K562 (cell line): Measurements from ENCODE around the gene MRM3. TPM values are rescaled to one million over a fixed set of nuclear protein-coding genes. Genes with fewer than 3 reads are reported as not detected.

ENCODE experiments used
- ATAC-seq: fragments of 200-7000 bp; cut with Tn5 transposase; 3 replicates; pipeline ENCODE4 v1.9.1; 2020; ENCODE audit warnings: moderate library complexity
- BruUV-seq: library from RNA; stranded (reverse); fragments of 400-500 nt; replicated peaks from 2 replicates; lab custom pipeline; 2021; lab: Mats Ljungman, UMichigan
- CTCF ChIA-PET: fragments of 300-600 bp; formaldehyde crosslinking; extraction: SDS; loops from one replicate; lab custom pipeline; 2021; ENCODE audit warnings: low intra/inter-chr PET ratio; lab: Yijun Ruan, JAX
- POLR2A ChIA-PET: fragments of 300-600, 350-650 bp; sonication (Branson Sonifier 250); formaldehyde crosslinking; extraction: SDS; loops from one replicate; lab custom pipeline; 2021; ENCODE audit warnings: antibody characterized with exemption, inconsistent platforms; lab: Yijun Ruan, JAX
- DNase-seq, 4 experiments: peaks; one replicate each; pipeline versions ENCODE4 v3.0.0 to v3.0.0-alpha.2; 2011 to 2018; ENCODE audit warnings: low spot score in 3 of 4, mixed read lengths in 3 of 4; ENCODE audit errors: extremely low read depth in 1 of 4
- FAIRE-seq: peaks from 2 replicates; lab custom pipeline; 2011; peaks lifted over from hg19 to GRCh38; lab: Jason Lieb, UNC
- H2AFZ ChIP-seq: 2 replicates; pipeline ENCODE4 v1.6.0; 2011; ENCODE audit warnings: low read depth, low read length, control low read depth, inconsistent platforms
- H3K27ac ChIP-seq: fragments of 200-600 bp; 3 replicates; pipeline ENCODE4 v1.8.0; 2011; ENCODE audit warnings: low read depth, mild to moderate bottlenecking, control low read depth, inconsistent platforms, low read length, moderate library complexity, mixed read lengths; ENCODE audit errors: extremely low read depth
- H3K27me3 ChIP-seq, 2 experiments: fragments of 300-600 bp in 1 of 2; 2 replicates in 1 of 2; 3 replicates in 1 of 2; pipeline versions ENCODE4 v1.6.0 to v1.8.0; 2011; ENCODE audit warnings: inconsistent platforms in 2 of 2, low read length in 2 of 2, mild to moderate bottlenecking in 1 of 2, mixed read lengths in 1 of 2, moderate library complexity in 1 of 2; ENCODE audit not compliant: control insufficient read depth in 2 of 2, insufficient read depth in 2 of 2
- H3K36me3 ChIP-seq: fragments of 300-600 bp; 3 replicates; pipeline ENCODE4 v1.8.0; 2011; ENCODE audit warnings: mild to moderate bottlenecking, low read length, inconsistent platforms; ENCODE audit not compliant: control insufficient read depth, insufficient read depth
- H3K4me1 ChIP-seq, 2 experiments: fragments of 200-600 bp in 1 of 2; replicated peaks in 1 of 2; 2 replicates in 1 of 2; 3 replicates in 1 of 2; pipeline versions ENCODE4 v1.5.1 to v1.8.0; 2011; ENCODE audit warnings: inconsistent platforms in 2 of 2, low read length in 2 of 2, mild to moderate bottlenecking in 1 of 2, mixed read lengths in 1 of 2, moderate library complexity in 1 of 2; ENCODE audit not compliant: control insufficient read depth in 2 of 2, insufficient read depth in 2 of 2
- H3K4me2 ChIP-seq: 2 replicates; pipeline ENCODE4 v1.6.1; 2011; ENCODE audit warnings: low read length, control low read depth, inconsistent platforms, mixed read lengths; ENCODE audit not compliant: insufficient read depth
- H3K4me3 ChIP-seq: fragments of 200-600 bp; sonication (generic), shearing (Covaris generic); 2 replicates; pipeline ENCODE4 v1.5.1; 2016; ENCODE audit warnings: control low read depth, inconsistent platforms
- H3K79me2 ChIP-seq: fragments of 200-600 bp; 3 replicates; pipeline ENCODE4 v1.8.0; 2011; ENCODE audit warnings: low read length, inconsistent platforms; ENCODE audit not compliant: control insufficient read depth, insufficient read depth
- H3K9ac ChIP-seq, 2 experiments: 2 replicates each; pipeline versions ENCODE4 v1.6.0 to v1.6.1; 2011; ENCODE audit warnings: low read depth in 2 of 2, low read length in 2 of 2, control low read depth in 1 of 2, inconsistent platforms in 1 of 2, mild to moderate bottlenecking in 1 of 2, mixed read lengths in 1 of 2; ENCODE audit not compliant: insufficient read depth in 1 of 2
- H3K9me1 ChIP-seq: one replicate; pipeline ENCODE4 v1.6.0; 2011; ENCODE audit warnings: inconsistent platforms, mild to moderate bottlenecking, low read length, moderate library complexity; ENCODE audit not compliant: control insufficient read depth, insufficient read depth
- H3K9me3 ChIP-seq: replicated peaks from 2 replicates; pipeline ENCODE4 v1.5.1; 2011; ENCODE audit warnings: low read depth, low read length, inconsistent platforms; ENCODE audit not compliant: control insufficient read depth, insufficient read depth
- H4K20me1 ChIP-seq: replicated peaks from 2 replicates; pipeline ENCODE4 v1.6.1; 2011; ENCODE audit warnings: low read length, inconsistent platforms, mixed read lengths; ENCODE audit not compliant: control insufficient read depth, insufficient read depth
- ETV1 ChIP-seq: fragments of 450-650 bp; conservative IDR thresholded peaks from 2 replicates; pipeline ENCODE4 v1.6.1; 2016; ENCODE audit warnings: missing genetic modification characterization, control low read depth, low read depth, missing compliant biosample characterization
- HDAC6 ChIP-seq: IDR thresholded peaks from 2 replicates; pipeline ENCODE4 v1.6.1; 2012; ENCODE audit warnings: low read depth, mild to moderate bottlenecking, control low read depth, inconsistent platforms, low read length, moderate library complexity
- IRF2 ChIP-seq: sonication (generic); formaldehyde crosslinking; IDR thresholded peaks from 2 replicates; pipeline ENCODE4 v1.8.1; 2022; ENCODE audit warnings: mild to moderate bottlenecking, missing genetic modification reagents
- MEIS2 ChIP-seq: fragments of 450-650 bp; IDR thresholded peaks from 2 replicates; pipeline ENCODE4 v1.6.1; 2014; ENCODE audit warnings: mild to moderate bottlenecking; ENCODE audit not compliant: partially characterized antibody
- NCOA1 ChIP-seq: fragments of 450-650 bp; IDR thresholded peaks from 2 replicates; pipeline ENCODE4 v1.6.1; 2016; ENCODE audit warnings: low read depth
- NRF1 ChIP-seq, 2 experiments: fragments of 450-650 bp; IDR thresholded peaks in 1 of 2; conservative IDR thresholded peaks in 1 of 2; 2 replicates each; pipeline ENCODE4 v1.6.1; 2014; ENCODE audit warnings: mild to moderate bottlenecking in 2 of 2
- PTRF ChIP-seq: fragments of 450-650 bp; IDR thresholded peaks from 2 replicates; pipeline ENCODE4 v1.6.1; 2016; ENCODE audit warnings: mild to moderate bottlenecking, missing genetic modification characterization, missing compliant biosample characterization
- U2AF2 ChIP-seq: fragments of 200-400 bp; formaldehyde crosslinking; optimal IDR thresholded peaks from 2 replicates; pipeline ENCODE3; 2017; ENCODE audit warnings: low read depth, mild to moderate bottlenecking, low read length
- WGBS: fragments of 100-300 bp; shearing (Covaris generic); methylation state at CpG from one replicate; pipeline ENCODE4 v1.1.6; 2016; ENCODE audit warnings: low coverage, mixed read lengths; ENCODE audit not compliant: insufficient coverage; ENCODE audit errors: missing lambda C conversion rate; 5-methylcytosine and 5-hydroxymethylcytosine counted together
- in situ Hi-C: fragments of 300-500 bp; cut with MboI; formaldehyde crosslinking; loops from 4 replicates; pipeline ENCODE4 v1.15.0; 2018; ENCODE audit warnings: inconsistent platforms, mixed read lengths
- intact Hi-C: fragments of 100-400 bp; cut with micrococcal nuclease; formaldehyde crosslinking; loops from 2 replicates; pipeline ENCODE4 v1.14.2; 2022
- polyA plus RNA-seq, 8 experiments: library from polyadenylated mRNA; depleted of rRNA in 4 of 8; stranded (reverse) in 5 of 8; unstranded in 3 of 8; fragments of >200 nt; fragmentation: Nextera tagmentation in 2 of 8; fragmentation: Illumina TruSeq in 1 of 8; extraction: Ambion mirVana in 2 of 8; extraction: Trizol in 1 of 8; gene quantifications; 2 replicates each; pipeline versions ENCODE4 v1.2.1 to v1.2.3, GENCODE V29; 2011 to 2014; ENCODE audit warnings: inconsistent platforms in 1 of 8, missing spikeins in 1 of 8
- total RNA-seq, 7 experiments: library from RNA; depleted of rRNA in 6 of 7; stranded (reverse); fragments of >200 nt in 6 of 7; fragmentation: Illumina TruSeq in 2 of 7; extraction: Trizol in 2 of 7; gene quantifications; 2 replicates each; pipeline versions ENCODE4 v1.2.1 to v1.2.3, GENCODE V29; 2011 to 2021; ENCODE audit warnings: low replicate concordance in 1 of 7
- TF ChIP-seq, protein P1 (sequence below): fragments of 450-650 bp; IDR thresholded peaks from 2 replicates; pipeline ENCODE4 v1.6.1; 2017; ENCODE audit warnings: antibody characterized with exemption

MRM3 gene
- total and polyA plus RNA-seq, 9 of the 15 experiments (the other 6 are each of a cell fraction or from before 2014, with no cell fraction given) = 2.4 to 24.8 (median 18.3) TPM

DNA sequence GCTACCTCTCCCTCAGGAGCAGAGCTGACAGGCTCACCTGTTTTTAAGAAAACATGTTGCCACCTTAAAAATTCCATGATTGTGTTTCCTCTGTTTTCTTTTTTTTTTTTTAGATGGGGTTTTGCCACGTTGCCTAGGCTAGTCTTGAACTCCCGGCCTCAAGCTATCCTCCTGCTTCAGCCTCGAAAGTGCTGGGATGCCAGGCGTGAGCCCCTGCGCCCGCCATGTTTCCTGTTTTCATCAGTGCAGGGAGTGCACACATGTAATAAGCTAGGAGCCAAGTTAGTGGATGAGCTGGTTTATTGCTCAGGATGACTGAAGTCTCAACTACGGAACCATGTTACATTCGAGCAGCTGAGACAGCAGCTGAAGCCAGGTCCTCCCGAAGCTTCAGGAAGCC is 13.6 kb downstream of the MRM3 start:
- peaks cover 19% of the 10 kb centered on the region; the same call in 1 of the 3 replicates for H3K36me3 ChIP-seq
- 0 out of 2 replicates have a peak, but pooled peaks cover 7% of the 10 kb centered on the region for H4K20me1 ChIP-seq
- POLR2A ChIA-PET = no interaction called here
- no peak overlapping the region for H3K4me2 ChIP-seq
- no peak overlapping the region for H3K9ac ChIP-seq
- no peak for ATAC-seq
- no peak for DNase-seq
- WGBS = 51% methylated on average over 9 of the region's 9 CpGs
- no peak for TF ChIP-seq NCOA1
- no peak for TF ChIP-seq U2AF2
- TF ChIP-seq ETV1 = no peak
- H3K27me3 ChIP-seq = peaks cover 11 to 27% of the 10 kb centered on the region in 2 experiments; a peak in 4 of 5 replicates
- H3K9me3 ChIP-seq = no peaks in the 10 kb centered on the region
- intact Hi-C loops (loop anchor here (2.0 to 5.0 kb wide), 2 partner anchors 185 to 202 kb away; partner anchors contain the start of gene TIMM22), in situ Hi-C loops (no loop called here)
- no peak overlapping the region for H3K4me3 ChIP-seq
- H3K9me1 ChIP-seq = no peaks in the 10 kb centered on the region
- H2AFZ ChIP-seq = no peak overlapping the region
- H3K27ac ChIP-seq = no peak overlapping the region
- H3K79me2 ChIP-seq = no peaks in the 10 kb centered on the region
- peaks cover 0 to 4% of the 10 kb centered on the region in 2 experiments; a peak in 1 of 5 replicates for H3K4me1 ChIP-seq
- no TSS peak for BruUV-seq
- CTCF ChIA-PET = interaction anchor here (0.7 to 1.8 kb wide), 2 partner anchors 185 to 200 kb away, joined by 3 to 16 read pairs; no protein-coding TSS in a partner anchor
- no peak for FAIRE-seq

DNA sequence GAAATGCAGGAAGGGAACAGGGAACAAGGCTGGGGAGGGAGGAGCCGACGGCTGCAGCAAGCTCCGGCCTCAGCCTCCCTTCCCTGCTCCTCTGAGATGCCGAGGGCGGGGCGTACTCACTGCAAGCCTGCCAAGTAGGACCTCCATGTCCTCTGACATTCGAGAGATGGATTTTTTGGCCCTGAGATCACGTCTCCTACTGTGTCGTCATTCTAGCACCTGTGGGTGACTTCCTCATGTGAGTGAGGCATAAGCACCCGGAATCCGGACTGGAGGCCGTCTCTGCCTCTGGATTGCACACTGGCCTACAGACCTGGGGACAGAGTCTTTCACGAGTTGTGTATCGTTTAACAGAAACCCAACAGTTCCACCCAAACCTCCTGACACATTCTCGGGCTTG is 14.5 kb downstream of the MRM3 start:
- Histone ChIP-seq H3K9me1 (no peaks in the 10 kb centered on the region), H2AFZ (no peak overlapping the region), H3K4me3 (no peak overlapping the region), H3K4me1 (peaks cover 0 to 4% of the 10 kb centered on the region in 2 experiments; a peak in 1 of 5 replicates), H4K20me1 (0 out of 2 replicates have a peak, but pooled peaks cover 7% of the 10 kb centered on the region), H3K79me2 (no peaks in the 10 kb centered on the region), H3K36me3 (peaks cover 12% of the 10 kb centered on the region; the same call in 1 of the 3 replicates), H3K9ac (no peak overlapping the region), H3K27me3 (peaks cover 15 to 33% of the 10 kb centered on the region in 2 experiments), H3K4me2 (no peak overlapping the region), H3K27ac (no peak overlapping the region), H3K9me3 (no peaks in the 10 kb centered on the region)
- BruUV-seq = no TSS peak
- ChIA-PET POLR2A (interaction anchor here (1.1 to 1.2 kb wide), 2 partner anchors 37 to 128 kb away, joined by 3 to 6 read pairs; no protein-coding TSS in a partner anchor), CTCF (no interaction called here)
- TF ChIP-seq MEIS2 (no peak), NRF1 (conservative IDR thresholded peaks at IDR 0.05 in 1 of 2, IDR thresholded peaks at IDR 0.05 in 1 of 2) (no peak), IRF2 (CRISPR knock-in tag) (no peak), HDAC6 (no peak), PTRF (no peak)
- TF ChIP-seq, protein P1, sequence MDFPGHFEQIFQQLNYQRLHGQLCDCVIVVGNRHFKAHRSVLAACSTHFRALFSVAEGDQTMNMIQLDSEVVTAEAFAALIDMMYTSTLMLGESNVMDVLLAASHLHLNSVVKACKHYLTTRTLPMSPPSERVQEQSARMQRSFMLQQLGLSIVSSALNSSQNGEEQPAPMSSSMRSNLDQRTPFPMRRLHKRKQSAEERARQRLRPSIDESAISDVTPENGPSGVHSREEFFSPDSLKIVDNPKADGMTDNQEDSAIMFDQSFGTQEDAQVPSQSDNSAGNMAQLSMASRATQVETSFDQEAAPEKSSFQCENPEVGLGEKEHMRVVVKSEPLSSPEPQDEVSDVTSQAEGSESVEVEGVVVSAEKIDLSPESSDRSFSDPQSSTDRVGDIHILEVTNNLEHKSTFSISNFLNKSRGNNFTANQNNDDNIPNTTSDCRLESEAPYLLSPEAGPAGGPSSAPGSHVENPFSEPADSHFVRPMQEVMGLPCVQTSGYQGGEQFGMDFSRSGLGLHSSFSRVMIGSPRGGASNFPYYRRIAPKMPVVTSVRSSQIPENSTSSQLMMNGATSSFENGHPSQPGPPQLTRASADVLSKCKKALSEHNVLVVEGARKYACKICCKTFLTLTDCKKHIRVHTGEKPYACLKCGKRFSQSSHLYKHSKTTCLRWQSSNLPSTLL = no peak
- ATAC-seq (no peak), FAIRE-seq (no peak), DNase-seq (no peak)
- intact Hi-C loops (loop anchor here (5.0 kb wide), 1 partner anchor 201 kb away; the partner anchor contains the start of gene TIMM22), in situ Hi-C loops (no loop called here)
- WGBS = 30% methylated on average over 6 of the region's 15 CpGs
